HCT116 (cell line): ENCODE data around the gene PSME1. TPM values are rescaled to one million over a fixed set of nuclear protein-coding genes. Genes with fewer than 3 reads are reported as not detected.

Source experiments
- ATAC-seq: fragments of 200-7000 bp; cut with Tn5 transposase; 2 replicates; pipeline ENCODE4 v1.9.1; 2020; ENCODE audit warnings: mild to moderate bottlenecking, moderate library complexity
- BruUV-seq: library from RNA; stranded (reverse); fragments of 400-500 nt; replicated peaks from 2 replicates; lab custom pipeline; 2021; lab: Mats Ljungman, UMichigan
- CTCF ChIA-PET: fragments of 300-600 bp; sonication (Branson Sonifier 250); formaldehyde crosslinking; loops from one replicate; lab custom pipeline; 2021; ENCODE audit warnings: antibody characterized with exemption; lab: Charles Lee
- POLR2A ChIA-PET: fragments of 300-600, 350-600 bp; sonication (Branson Sonifier 250); formaldehyde crosslinking; loops from one replicate; lab custom pipeline; 2021; ENCODE audit warnings: antibody characterized with exemption; lab: Charles Lee
- RAD21 ChIA-PET, 2 experiments: fragments of 300-600 bp; sonication (Branson Sonifier 250); formaldehyde crosslinking; loops; one replicate each; lab custom pipeline; 2023; ENCODE audit warnings: low total read pairs in 2 of 2; ENCODE audit not compliant: uncharacterized antibody in 2 of 2, unreplicated experiment in 2 of 2, low non-redundant PET in 1 of 2; lab: Charles Lee
- DNase-seq: peaks from one replicate; pipeline ENCODE4 v3.0.0-alpha.2; 2010; ENCODE audit warnings: low read depth, low spot score
- H2AFZ ChIP-seq: fragments of 200-600 bp; shearing (Covaris generic), sonication (generic); 2 replicates; pipeline ENCODE4 v1.6.1; 2017; ENCODE audit warnings: low read depth, mixed run types, mixed read lengths, antibody characterized with exemption, low read length; ENCODE audit not compliant: poor library complexity, severe bottlenecking
- H3K27ac ChIP-seq: 2 replicates; pipeline ENCODE4 v1.5.1; 2012; ENCODE audit warnings: low read depth, low read length
- H3K27me3 ChIP-seq: fragments of 200-600 bp; sonication (generic); 2 replicates; pipeline ENCODE4 v1.6.1; 2016; ENCODE audit warnings: mixed run types, low read length, mixed read lengths; ENCODE audit not compliant: insufficient read depth
- H3K36me3 ChIP-seq, 2 experiments: fragments of 200-500 bp in 1 of 2; fragments of 200-600 bp in 1 of 2; sonication (Bioruptor generic) in 1 of 2; sonication (generic) in 1 of 2; 2 replicates each; pipeline versions ENCODE4 v1.5.1 to v1.6.1; 2014 to 2016; ENCODE audit warnings: low read length in 2 of 2, inconsistent platforms in 1 of 2, mixed read lengths in 1 of 2, mixed run types in 1 of 2; ENCODE audit not compliant: insufficient read depth in 2 of 2, control insufficient read depth in 1 of 2
- H3K4me1 ChIP-seq, 2 experiments: fragments of 200-600 bp in 1 of 2; sonication (generic) in 1 of 2; 2 replicates each; pipeline versions ENCODE4 v1.5.1 to v1.6.1; 2012 to 2017; ENCODE audit warnings: low read length in 2 of 2, inconsistent platforms in 1 of 2, mild to moderate bottlenecking in 1 of 2, mixed read lengths in 1 of 2, mixed run types in 1 of 2, moderate library complexity in 1 of 2; ENCODE audit not compliant: insufficient read depth in 2 of 2, control insufficient read depth in 1 of 2
- H3K4me2 ChIP-seq: fragments of 200-600 bp; sonication (generic); 2 replicates; pipeline ENCODE4 v1.6.1; 2017; ENCODE audit warnings: mixed run types, low read length, mixed read lengths
- H3K4me3 ChIP-seq, 2 experiments: fragments of 200-600 bp in 1 of 2; sonication (generic) in 1 of 2; replicated peaks in 1 of 2; 2 replicates each; pipeline ENCODE4 v1.5.1; 2011 to 2016; ENCODE audit warnings: low read length in 2 of 2, control low read depth in 1 of 2, low read depth in 1 of 2, mild to moderate bottlenecking in 1 of 2, mixed read lengths in 1 of 2, mixed run types in 1 of 2
- H3K79me2 ChIP-seq: fragments of 200-600 bp; sonication (generic); 2 replicates; pipeline ENCODE4 v1.6.1; 2017; ENCODE audit warnings: mild to moderate bottlenecking, mixed run types, low read length, moderate library complexity, mixed read lengths; ENCODE audit not compliant: insufficient read depth
- H3K9ac ChIP-seq: fragments of 200-600 bp; sonication (generic); 2 replicates; pipeline ENCODE4 v1.6.1; 2016; ENCODE audit warnings: low read length, mixed read lengths
- H3K9me2 ChIP-seq: fragments of 200-600 bp; sonication (generic), shearing (Covaris generic); 2 replicates; pipeline ENCODE4 v1.6.1; 2017; ENCODE audit warnings: mixed run types, mild to moderate bottlenecking, moderate library complexity; ENCODE audit not compliant: insufficient read depth
- H3K9me3 ChIP-seq, 2 experiments: fragments of 200-500 bp in 1 of 2; fragments of 200-600 bp in 1 of 2; sonication (Bioruptor generic) in 1 of 2; sonication (generic) in 1 of 2; 2 replicates each; pipeline ENCODE4 v1.6.1; 2014 to 2017; ENCODE audit warnings: low read length in 2 of 2, mixed read lengths in 2 of 2, inconsistent platforms in 1 of 2, low read depth in 1 of 2, mild to moderate bottlenecking in 1 of 2, mixed run types in 1 of 2, moderate library complexity in 1 of 2; ENCODE audit not compliant: control insufficient read depth in 1 of 2, insufficient read depth in 1 of 2
- H4K20me1 ChIP-seq: fragments of 200-600 bp; sonication (generic), shearing (Covaris generic); 2 replicates; pipeline ENCODE4 v1.6.1; 2017; ENCODE audit warnings: mixed run types, mild to moderate bottlenecking, moderate library complexity; ENCODE audit not compliant: insufficient read depth
- CBX3 ChIP-seq: IDR thresholded peaks from 2 replicates; pipeline ENCODE4 v1.6.1; 2012; ENCODE audit warnings: low read depth
- CEBPB ChIP-seq: IDR thresholded peaks from 2 replicates; pipeline ENCODE4 v1.6.1; 2012; ENCODE audit warnings: low read depth
- EZH2phosphoT487 ChIP-seq: fragments of 200-600 bp; IDR thresholded peaks from 2 replicates; pipeline ENCODE4 v1.6.1; 2018; ENCODE audit warnings: antibody characterized with exemption, borderline replicate concordance
- JUND ChIP-seq: IDR thresholded peaks from 2 replicates; pipeline ENCODE4 v1.6.1; 2012
- SRF ChIP-seq: IDR thresholded peaks from 2 replicates; pipeline ENCODE4 v1.6.1; 2012; ENCODE audit warnings: low read depth
- TCF7L2 ChIP-seq: IDR thresholded peaks from 2 replicates; pipeline ENCODE4 v1.7.0; 2011; ENCODE audit warnings: borderline replicate concordance, inconsistent platforms; ENCODE audit not compliant: insufficient read depth, insufficient read length; ENCODE audit errors: extremely low read depth
- YY1 ChIP-seq: IDR thresholded peaks from 2 replicates; pipeline ENCODE4 v1.6.1; 2011; ENCODE audit warnings: low read length, low read depth, moderate library complexity, mild to moderate bottlenecking; ENCODE audit not compliant: insufficient replicate concordance; ENCODE audit errors: extremely low read depth
- ZBTB33 ChIP-seq: IDR thresholded peaks from 2 replicates; pipeline ENCODE4 v1.6.1; 2011; ENCODE audit warnings: mild to moderate bottlenecking, low read length, moderate library complexity; ENCODE audit not compliant: insufficient replicate concordance; ENCODE audit errors: extremely low read depth
- ZFX ChIP-seq: fragments of 450-650 bp; IDR thresholded peaks from 2 replicates; pipeline ENCODE4 v1.6.1; 2017
- intact Hi-C: fragments of 100-400 bp; cut with micrococcal nuclease; formaldehyde crosslinking; loops from 2 replicates; pipeline ENCODE4 v1.10.0; 2022
- total RNA-seq: library from RNA; stranded (reverse); gene quantifications from one replicate; pipeline ENCODE4 v1.2.1, GENCODE V29; 2021; ENCODE audit not compliant: unreplicated experiment
- TF ChIP-seq, protein P1 (sequence below): IDR thresholded peaks from 2 replicates; pipeline ENCODE4 v1.6.1; 2012

Gene PSME1
- total RNA-seq, 1 experiment from 2014 or later = 174 TPM

DNA sequence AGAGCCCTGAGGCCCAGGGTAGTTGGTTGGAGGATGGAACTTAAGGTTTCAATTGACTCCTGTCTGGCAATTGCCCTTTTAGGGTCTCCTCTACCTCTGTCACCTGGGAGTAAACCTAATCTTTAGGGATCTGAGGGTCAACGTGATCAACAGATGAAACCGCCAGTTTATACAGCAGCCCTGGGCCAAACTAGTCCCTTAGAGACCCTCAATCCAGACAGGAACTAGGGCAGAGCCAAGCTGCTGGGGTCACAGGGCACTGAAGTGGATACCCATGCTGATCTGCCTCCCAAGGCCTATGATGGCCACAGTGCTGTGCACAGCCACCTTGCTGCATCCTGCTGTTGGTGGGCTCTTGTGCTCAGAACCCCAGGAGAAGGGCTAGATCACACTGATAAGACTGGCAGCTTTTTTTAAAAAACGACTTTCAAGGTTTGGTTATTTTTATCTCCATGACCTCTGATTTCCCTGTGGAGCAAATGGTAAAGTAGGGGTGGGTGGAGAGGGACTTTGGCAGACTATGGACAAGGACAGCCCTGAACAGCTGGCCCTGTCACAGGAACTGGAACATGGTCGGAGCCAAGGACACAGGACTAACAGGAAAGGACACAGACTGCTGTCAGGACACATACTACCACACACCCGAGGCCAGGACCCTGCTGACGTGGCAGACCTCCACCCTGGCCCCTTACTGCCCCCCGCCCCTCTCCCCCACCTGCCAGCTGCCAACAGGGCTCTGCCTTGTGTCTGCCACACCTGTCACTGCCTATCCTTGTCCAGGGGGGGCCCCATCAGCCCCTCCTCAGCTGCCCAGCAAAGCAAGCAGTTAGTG is 5.1 kb upstream of the PSME1 start:
- POLR2A ChIA-PET = interaction anchor here (3.0 kb wide), 1 partner anchor 16 kb away, joined by 8 read pairs; the partner anchor contains the start of genes DCAF11 and NRL
- no peaks in the 10 kb centered on the region for H4K20me1 ChIP-seq
- TF ChIP-seq EZH2phosphoT487 = no peak
- TF ChIP-seq CBX3 = no peak
- TF ChIP-seq ZBTB33 = no peak
- TF ChIP-seq JUND = no peak
- TF ChIP-seq CEBPB = no peak
- TF ChIP-seq TCF7L2 = no peak
- TF ChIP-seq ZFX = no peak
- TF ChIP-seq SRF = no peak
- TF ChIP-seq, protein P1, sequence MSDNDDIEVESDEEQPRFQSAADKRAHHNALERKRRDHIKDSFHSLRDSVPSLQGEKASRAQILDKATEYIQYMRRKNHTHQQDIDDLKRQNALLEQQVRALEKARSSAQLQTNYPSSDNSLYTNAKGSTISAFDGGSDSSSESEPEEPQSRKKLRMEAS = no peak
- TF ChIP-seq YY1 = no peak
- no peaks in the 10 kb centered on the region for H3K9me3 ChIP-seq
- H3K4me2 ChIP-seq = no peak overlapping the region
- H3K4me1 ChIP-seq = peaks cover 7 to 8% of the 10 kb centered on the region in 2 experiments; a peak in 3 of 4 replicates
- H3K4me3 ChIP-seq = no peak overlapping the region
- no peak for DNase-seq
- CTCF ChIA-PET = no interaction called here
- no peak for ATAC-seq
- no peaks in the 10 kb centered on the region for H3K36me3 ChIP-seq
- RAD21 ChIA-PET = no interaction called here
- H2AFZ ChIP-seq = no peak overlapping the region
- no peak overlapping the region for H3K27ac ChIP-seq
- no TSS peak for BruUV-seq
- no peaks in the 10 kb centered on the region for H3K79me2 ChIP-seq
- intact Hi-C loops = no loop called here
- H3K27me3 ChIP-seq = no peaks in the 10 kb centered on the region
- no peak overlapping the region for H3K9ac ChIP-seq
- no peaks in the 10 kb centered on the region for H3K9me2 ChIP-seq
